ENCODE results near the gene OXT.

Gene OXT

DNA sequence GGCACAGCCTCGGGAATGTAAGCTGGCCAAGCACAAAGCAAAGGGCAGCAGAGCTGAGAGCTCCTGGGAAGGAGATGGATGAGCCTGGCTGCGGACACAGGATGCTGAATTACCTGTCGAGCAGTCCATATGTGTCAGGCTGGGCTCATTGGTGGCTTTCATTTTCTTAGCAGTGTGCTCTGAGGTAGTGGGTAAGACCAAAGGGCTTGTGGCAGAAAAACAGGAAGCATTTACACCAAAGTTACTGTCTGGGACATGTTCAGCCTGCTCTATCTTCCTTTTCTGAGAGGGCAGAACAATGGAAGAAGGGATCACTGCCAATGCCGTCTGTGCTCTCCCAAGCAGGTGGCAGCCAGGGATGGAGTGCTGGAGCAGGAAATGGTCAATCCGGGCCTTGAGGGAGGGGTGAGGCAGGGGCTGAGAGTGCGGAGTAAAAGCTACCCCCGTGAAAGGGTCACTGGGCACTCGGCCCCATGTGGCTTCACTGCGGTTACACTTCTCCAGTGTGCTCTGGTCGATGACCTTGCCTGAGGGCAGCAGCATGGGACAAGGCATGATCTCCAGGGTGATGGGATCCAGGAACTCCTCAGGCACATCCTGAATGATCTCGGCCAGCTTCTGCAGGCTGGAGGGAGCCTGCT, 50.0 kb downstream of the OXT start:
- peaks cover 25% of the 10 kb centered on the region for H3K36me3 ChIP-seq (ENCODE audit: control insufficient read depth, insufficient read depth, low read length)

More for the DNA sequence above, 50.0 kb downstream of the OXT start:
- Histone ChIP-seq H3K27ac (ENCODE audit: low read depth, low read length) (no peak overlapping the region), H3K27me3 (ENCODE audit: control insufficient read depth, insufficient read depth, low read length) (no peaks in the 10 kb centered on the region), H3K9me3 (ENCODE audit: control insufficient read depth, insufficient read depth, low read length) (peaks cover 17% of the 10 kb centered on the region), H3K9ac (ENCODE audit: low read depth, low read length) (no peak overlapping the region), H3K4me3 (ENCODE audit: low read depth, low read length) (no peak overlapping the region), H3K4me1 (ENCODE audit: control insufficient read depth, insufficient read depth, low read length) (no peaks in the 10 kb centered on the region)
